H9 (cell line): ENCODE data around the gene RABGAP1L. TPM values are rescaled to one million over a fixed set of nuclear protein-coding genes. Genes with fewer than 3 reads are reported as not detected.

ENCODE experiments used
- DNase-seq: peaks from one replicate; pipeline ENCODE4 v3.0.0-alpha.2; 2017
- H2AFZ ChIP-seq: one replicate; pipeline ENCODE4 v1.6.1; 2013; ENCODE audit warnings: mild to moderate bottlenecking, low read length, control low read depth, moderate library complexity
- H2AK5ac ChIP-seq: 2 replicates; pipeline ENCODE4 v1.6.1; 2013; ENCODE audit warnings: low read length, control low read depth, mixed read lengths; ENCODE audit not compliant: insufficient read length
- H2BK120ac ChIP-seq: one replicate; pipeline ENCODE4 v1.6.1; 2013; ENCODE audit warnings: low read depth, mild to moderate bottlenecking, low read length, control low read depth, inconsistent platforms; ENCODE audit not compliant: poor library complexity, severe bottlenecking
- H2BK12ac ChIP-seq: 2 replicates; pipeline ENCODE4 v1.6.1; 2013; ENCODE audit warnings: low read length, control low read depth, mixed read lengths, low read depth; ENCODE audit not compliant: insufficient read length
- H2BK15ac ChIP-seq: 2 replicates; pipeline ENCODE4 v1.6.1; 2013; ENCODE audit warnings: low read depth, low read length, control low read depth
- H2BK20ac ChIP-seq: one replicate; pipeline ENCODE4 v1.6.1; 2013; ENCODE audit warnings: low read depth, mild to moderate bottlenecking, low read length, control low read depth, inconsistent platforms; ENCODE audit not compliant: poor library complexity, severe bottlenecking
- H2BK5ac ChIP-seq: 2 replicates; pipeline ENCODE4 v1.6.1; 2013; ENCODE audit warnings: low read length, control low read depth, mixed read lengths; ENCODE audit not compliant: insufficient read length
- H3K14ac ChIP-seq: 2 replicates; pipeline ENCODE4 v1.6.1; 2013; ENCODE audit warnings: low read length, control low read depth; ENCODE audit not compliant: insufficient read depth
- H3K18ac ChIP-seq: 2 replicates; pipeline ENCODE4 v1.6.1; 2013; ENCODE audit warnings: low read depth, mild to moderate bottlenecking, mixed read lengths, low read length, control low read depth; ENCODE audit not compliant: insufficient read length
- H3K23ac ChIP-seq: 2 replicates; pipeline ENCODE4 v1.6.1; 2013; ENCODE audit warnings: low read length, control low read depth, mixed read lengths, low read depth; ENCODE audit not compliant: insufficient read length
- H3K23me2 ChIP-seq: 2 replicates; pipeline ENCODE4 v1.6.1; 2013; ENCODE audit warnings: low read depth, mild to moderate bottlenecking, mixed read lengths, low read length, control low read depth; ENCODE audit not compliant: insufficient read length, poor library complexity, severe bottlenecking
- H3K27ac ChIP-seq: 2 replicates; pipeline ENCODE4 v1.5.1; 2013; ENCODE audit warnings: low read length, control low read depth, mixed read lengths, low read depth; ENCODE audit not compliant: insufficient read length
- H3K27me3 ChIP-seq: 2 replicates; pipeline ENCODE4 v1.6.1; 2013; ENCODE audit warnings: low read length, control low read depth, inconsistent platforms; ENCODE audit not compliant: insufficient read depth
- H3K4ac ChIP-seq: 2 replicates; pipeline ENCODE4 v1.6.1; 2013; ENCODE audit warnings: low read depth, mild to moderate bottlenecking, control low read depth, inconsistent platforms, low read length, moderate library complexity
- H3K4me1 ChIP-seq: 2 replicates; pipeline ENCODE4 v1.6.1; 2013; ENCODE audit warnings: low read length, control low read depth, inconsistent platforms; ENCODE audit not compliant: insufficient read depth
- H3K4me2 ChIP-seq: 2 replicates; pipeline ENCODE4 v1.6.1; 2013; ENCODE audit warnings: low read length, control low read depth, mixed read lengths; ENCODE audit not compliant: insufficient read length, insufficient read depth
- H3K56ac ChIP-seq: 2 replicates; pipeline ENCODE4 v1.6.1; 2013; ENCODE audit warnings: low read depth, mild to moderate bottlenecking, mixed read lengths, low read length, control low read depth; ENCODE audit not compliant: insufficient read length
- H3K79me1 ChIP-seq: 2 replicates; pipeline ENCODE4 v1.6.1; 2013; ENCODE audit warnings: low read depth, mild to moderate bottlenecking, moderate library complexity, low read length, control low read depth, inconsistent platforms; ENCODE audit not compliant: insufficient read depth, poor library complexity, severe bottlenecking
- H3K79me2 ChIP-seq: 2 replicates; pipeline ENCODE4 v1.6.1; 2013; ENCODE audit warnings: low read length, control low read depth, inconsistent platforms; ENCODE audit not compliant: insufficient read depth
- H3K9ac ChIP-seq: 2 replicates; pipeline ENCODE4 v1.6.1; 2013; ENCODE audit warnings: low read length, control low read depth, mixed read lengths; ENCODE audit not compliant: insufficient read length; ENCODE audit errors: extremely low read depth
- H3K9me3 ChIP-seq: one replicate; pipeline ENCODE4 v1.6.1; 2013; ENCODE audit warnings: low read depth, low read length, inconsistent platforms; ENCODE audit not compliant: control insufficient read depth
- H3T11ph ChIP-seq: one replicate; pipeline ENCODE4 v1.6.1; 2013; ENCODE audit warnings: mild to moderate bottlenecking, low read length, control low read depth, inconsistent platforms
- H4K20me1 ChIP-seq: one replicate; pipeline ENCODE4 v1.6.1; 2013; ENCODE audit not compliant: control insufficient read depth, insufficient read length, insufficient read depth
- H4K5ac ChIP-seq: 2 replicates; pipeline ENCODE4 v1.6.1; 2013; ENCODE audit warnings: low read depth, mild to moderate bottlenecking, mixed read lengths, low read length, control low read depth; ENCODE audit not compliant: insufficient read length
- H4K8ac ChIP-seq: replicated peaks from 2 replicates; pipeline ENCODE4 v1.6.1; 2013; ENCODE audit warnings: low read length, control low read depth, mixed read lengths, low read depth; ENCODE audit not compliant: insufficient read length
- H4K91ac ChIP-seq: 2 replicates; pipeline ENCODE4 v1.6.1; 2013; ENCODE audit warnings: low read depth, mild to moderate bottlenecking, moderate library complexity, mixed read lengths, low read length, control low read depth; ENCODE audit not compliant: insufficient read length
- H3K27ac Mint-ChIP-seq, 3 experiments: 2 replicates in 2 of 3; 3 replicates in 1 of 3; pipeline ENCODE4 v1.8.0; 2020 to 2021; ENCODE audit warnings: mixed read lengths in 3 of 3, mild to moderate bottlenecking in 1 of 3, moderate library complexity in 1 of 3
- H3K27me3 Mint-ChIP-seq: 2 replicates; pipeline ENCODE4 v1.8.0; 2021; ENCODE audit warnings: low read depth, mild to moderate bottlenecking, moderate library complexity, mixed read lengths
- H3K36me3 Mint-ChIP-seq, 3 experiments: 2 replicates in 2 of 3; 3 replicates in 1 of 3; pipeline ENCODE4 v1.8.0; 2020 to 2021; ENCODE audit warnings: low read depth in 3 of 3, mixed read lengths in 3 of 3; ENCODE audit not compliant: insufficient read depth in 1 of 3
- H3K4me1 Mint-ChIP-seq, 2 experiments: 2 replicates each; pipeline ENCODE4 v1.8.0; 2020; ENCODE audit warnings: mixed read lengths in 2 of 2
- H3K4me3 Mint-ChIP-seq, 2 experiments: 2 replicates in 1 of 2; 3 replicates in 1 of 2; pipeline ENCODE4 v1.8.0; 2020 to 2021; ENCODE audit warnings: mild to moderate bottlenecking in 2 of 2, mixed read lengths in 2 of 2, moderate library complexity in 1 of 2
- H3K9me3 Mint-ChIP-seq, 2 experiments: 2 replicates in 1 of 2; 3 replicates in 1 of 2; pipeline ENCODE4 v1.8.0; 2020; ENCODE audit warnings: mild to moderate bottlenecking in 2 of 2, mixed read lengths in 2 of 2, moderate library complexity in 1 of 2
- CTCF ChIP-seq: fragments of 200-600 bp; sonication (generic); conservative IDR thresholded peaks from 3 replicates; pipeline ENCODE4 v1.8.0; 2021; ENCODE audit warnings: antibody characterized with exemption, mild to moderate bottlenecking
- WGBS: extraction: QIAGEN DNeasy Blood & Tissue Kit; methylation state at CpG from one replicate; pipeline ENCODE4 v1.1.7; 2013; ENCODE audit warnings: missing lambda C conversion rate, low lambda C conversion rate, mixed read lengths; ENCODE audit not compliant: insufficient read length; ENCODE audit errors: extremely low coverage; 5-methylcytosine and 5-hydroxymethylcytosine counted together
- total RNA-seq: library from RNA; stranded (reverse); gene quantifications from 2 replicates; pipeline ENCODE4 v1.2.1, GENCODE V29; 2021

Gene RABGAP1L
- total RNA-seq, 1 experiment from 2014 or later, result 147 TPM

- Histone ChIP-seq H3T11ph (no peak overlapping the region), H3K4ac (no peak overlapping the region), H3K14ac (no peak overlapping the region), H3K56ac (no peak overlapping the region), H3K9me3 (no peaks in the 10 kb centered on the region), H4K5ac (no peak overlapping the region), H3K9ac (no peak overlapping the region), H3K79me1 (no peaks in the 10 kb centered on the region), H2BK5ac (no peak overlapping the region), H3K23ac (no peak overlapping the region), H2BK120ac (no peak overlapping the region), H4K8ac (no peak overlapping the region), H2AFZ (no peak overlapping the region), H2BK12ac (no peak overlapping the region), H4K91ac (no peak overlapping the region), H2BK15ac (no peak overlapping the region), H3K18ac (no peak overlapping the region), H4K20me1 (no peaks in the 10 kb centered on the region), H2AK5ac (no peak overlapping the region), H3K27me3 (no peaks in the 10 kb centered on the region), H3K23me2 (no peaks in the 10 kb centered on the region), H3K79me2 (no peaks in the 10 kb centered on the region), H3K4me1 (no peaks in the 10 kb centered on the region), H2BK20ac (no peak overlapping the region), H3K4me2 (no peak overlapping the region), H3K27ac (no peak overlapping the region)
- peaks cover 7 to 8% (median 8%) of the 10 kb centered on the region in 3 experiments for H3K36me3 Mint-ChIP-seq
- TF ChIP-seq CTCF, result no peak
- H3K27ac Mint-ChIP-seq, result no peak overlapping the region
- no CpG with 5 or more reads among the region's 1 CpG for WGBS
- no peak overlapping the region for H3K4me3 Mint-ChIP-seq
- H3K4me1 Mint-ChIP-seq, result no peaks in the 10 kb centered on the region
- H3K9me3 Mint-ChIP-seq, result peaks cover 0 to 4% of the 10 kb centered on the region in 2 experiments; a peak in 2 of 5 replicates
- DNase-seq, result no peak
- H3K27me3 Mint-ChIP-seq, result no peaks in the 10 kb centered on the region
Observed at GRCh38 chr1:174276087-174276486, 116.8 kb downstream of the RABGAP1L start.
